ENCODE measurements around the gene LHPP. TPM values are rescaled to one million over a fixed set of nuclear protein-coding genes. Genes with fewer than 3 reads are reported as not detected.
"Not testable (repeated sequence)": the region's sequence is repeated elsewhere in the genome, so short reads cannot be mapped to it uniquely, and the experiment has no call there.

LHPP gene
- total and polyA plus RNA-seq, 4 donors, result 11.5 to 22.0 (median 18.6) TPM

DNA sequence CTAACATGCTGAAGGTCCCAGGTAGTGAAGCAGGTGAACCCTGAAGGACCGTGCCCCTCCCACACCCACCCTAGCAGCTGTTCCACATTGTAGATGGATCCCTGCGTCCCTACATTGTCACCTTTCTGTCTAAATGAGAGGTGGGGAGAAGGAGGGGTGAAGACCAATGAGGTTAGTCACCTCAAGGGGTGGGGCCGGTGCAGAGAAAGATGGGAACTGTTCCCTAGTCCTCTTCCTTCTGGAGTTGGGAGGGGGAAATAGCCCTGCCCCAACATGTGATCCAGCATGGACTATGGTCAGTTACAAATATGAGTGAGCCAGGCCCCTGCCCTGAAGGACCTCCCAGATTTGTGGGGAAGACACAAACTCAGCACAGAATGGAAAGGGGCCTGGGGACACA, 124.5 kb downstream of the LHPP start:
- no peaks in the 10 kb centered on the region for H3K4me1 ChIP-seq (ENCODE audit: control insufficient read depth in 1 of 2, insufficient read depth in 2 of 2, low read length in 2 of 2)
- no peaks in the 10 kb centered on the region for H3K9me3 ChIP-seq (ENCODE audit: control insufficient read depth, low read length)
- ATAC-seq (ENCODE audit: low FRiP score), result no peak
- intact Hi-C loops (cut with DNase I), result no loop called here
- no peak overlapping the region for H3K4me3 ChIP-seq (ENCODE audit: low read length in 2 of 2)
- 91 to 96% methylated on average over 3 of the region's 3 CpGs for WGBS, 2 donors
- H3K27ac ChIP-seq (ENCODE audit: low read depth in 1 of 2, low read length in 2 of 2), result no peak overlapping the region
- no peaks in the 10 kb centered on the region for H3K36me3 ChIP-seq (ENCODE audit: control insufficient read depth in 1 of 2, insufficient read depth in 2 of 2, low read length in 1 of 2)
- DNase-seq, result peak in 1 of 2 donors; percentile 39
- H3K27me3 ChIP-seq (ENCODE audit: control insufficient read depth in 1 of 2, insufficient read depth in 2 of 2, low read length in 1 of 2), result no peaks in the 10 kb centered on the region

DNA sequence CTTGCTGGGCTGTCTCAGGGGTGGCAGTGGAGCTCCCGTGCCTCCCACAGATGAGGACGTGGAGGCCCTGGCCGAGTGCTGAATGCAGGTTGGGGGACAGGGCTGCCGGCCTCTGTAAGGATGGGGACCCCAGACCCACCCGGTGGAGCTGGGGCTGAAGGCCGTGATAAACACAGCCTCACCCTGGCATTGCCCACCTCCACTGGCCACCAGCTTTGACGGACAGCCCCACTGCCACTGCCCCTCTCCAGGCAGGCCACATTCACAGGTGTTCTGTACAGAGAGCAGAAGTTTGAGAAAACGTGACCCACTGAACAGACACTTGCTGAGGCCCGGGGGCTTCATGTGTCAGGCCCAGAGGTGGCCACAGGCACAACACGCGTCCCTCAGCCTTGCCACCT, 126.2 kb downstream of the LHPP start:
- DNase-seq (peak in 1 of 2 donors; percentile 66), ATAC-seq (ENCODE audit: low FRiP score) (no peak)
- Histone ChIP-seq H3K27me3 (ENCODE audit: control insufficient read depth in 1 of 2, insufficient read depth in 2 of 2, low read length in 1 of 2) (no peaks in the 10 kb centered on the region), H3K27ac (ENCODE audit: low read depth in 1 of 2, low read length in 2 of 2) (no peak overlapping the region), H3K36me3 (ENCODE audit: control insufficient read depth in 1 of 2, insufficient read depth in 2 of 2, low read length in 1 of 2) (no peaks in the 10 kb centered on the region), H3K4me1 (ENCODE audit: control insufficient read depth in 1 of 2, insufficient read depth in 2 of 2, low read length in 2 of 2) (no peaks in the 10 kb centered on the region), H3K4me3 (ENCODE audit: low read length in 2 of 2) (no peak overlapping the region), H3K9me3 (ENCODE audit: control insufficient read depth, low read length) (no peaks in the 10 kb centered on the region)
- 68 to 81% methylated on average over 11 of the region's 11 CpGs for WGBS, 2 donors
- intact Hi-C loops (cut with DNase I), result no loop called here

DNA sequence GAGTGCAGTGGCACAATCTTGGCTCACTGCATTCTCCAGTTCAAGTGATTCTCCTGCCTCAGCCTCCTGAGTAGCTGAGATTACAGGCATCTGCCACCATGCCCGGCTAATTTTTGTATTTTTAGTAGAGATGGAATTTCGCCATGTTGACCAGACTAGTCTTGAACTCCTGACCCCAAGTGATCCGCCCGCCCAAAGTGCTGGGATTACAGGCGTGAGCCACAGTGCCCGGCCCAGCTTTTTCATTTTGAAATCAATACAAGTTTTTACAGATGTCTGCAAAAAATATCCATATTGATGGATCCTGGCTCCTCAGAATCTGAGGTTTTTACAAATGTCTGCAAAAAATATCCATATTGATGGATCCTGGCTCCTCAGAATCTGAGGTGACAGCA, 126.7 kb downstream of the LHPP start:
- H3K4me1 ChIP-seq (ENCODE audit: control insufficient read depth in 1 of 2, insufficient read depth in 2 of 2, low read length in 2 of 2); H3K27ac ChIP-seq (ENCODE audit: low read depth in 1 of 2, low read length in 2 of 2); H3K9me3 ChIP-seq (ENCODE audit: control insufficient read depth, low read length); H3K27me3 ChIP-seq (ENCODE audit: control insufficient read depth in 1 of 2, insufficient read depth in 2 of 2, low read length in 1 of 2); ATAC-seq (ENCODE audit: low FRiP score); intact Hi-C loops (cut with DNase I); H3K36me3 ChIP-seq (ENCODE audit: control insufficient read depth in 1 of 2, insufficient read depth in 2 of 2, low read length in 1 of 2); H3K4me3 ChIP-seq (ENCODE audit: low read length in 2 of 2): not testable (repeated sequence)
- peak in 1 of 2 donors; percentile 23 for DNase-seq
- 56 to 73% methylated on average over 6 of the region's 6 CpGs for WGBS, 2 donors

DNA sequence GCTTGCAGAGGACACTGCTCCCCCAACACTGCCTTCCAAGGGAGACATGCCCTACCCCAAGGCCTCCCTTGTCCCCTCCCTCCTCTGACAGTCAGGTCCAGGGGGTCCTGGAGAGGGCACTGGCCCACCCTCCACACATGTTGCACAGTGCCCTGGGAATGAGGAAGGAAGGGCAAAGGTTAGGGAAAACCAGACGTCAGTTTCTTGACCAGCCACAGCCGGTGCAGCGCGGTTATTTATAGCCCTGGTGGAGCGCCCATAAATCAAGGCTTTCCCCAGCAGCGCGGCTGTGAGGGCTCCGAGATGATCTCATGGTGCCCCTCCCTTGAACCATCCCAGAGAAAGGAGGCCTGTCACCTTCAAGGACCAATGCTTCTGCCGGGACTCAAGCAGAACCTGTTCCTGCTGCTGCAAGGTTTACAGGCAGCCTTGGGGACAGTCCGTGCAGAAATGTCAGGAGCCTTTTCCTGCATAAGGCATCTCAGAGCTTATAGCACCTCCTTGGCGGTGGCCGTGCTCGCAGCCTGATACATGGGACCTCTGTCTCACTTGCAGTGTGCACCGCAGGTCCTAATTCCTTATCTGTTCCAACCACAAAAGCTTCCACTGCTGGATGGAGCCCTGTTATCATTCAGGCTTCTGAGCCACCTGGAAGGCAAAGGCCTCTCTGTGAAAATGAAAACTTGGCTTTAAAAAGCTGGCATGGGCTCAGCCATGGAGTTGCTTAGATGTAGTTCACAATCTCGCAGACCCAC, 127.3 kb downstream of the LHPP start:
- no peaks in the 10 kb centered on the region for H3K4me1 ChIP-seq (ENCODE audit: control insufficient read depth in 1 of 2, insufficient read depth in 2 of 2, low read length in 2 of 2)
- H3K4me3 ChIP-seq (ENCODE audit: low read length in 2 of 2), result no peak overlapping the region
- no peak overlapping the region for H3K27ac ChIP-seq (ENCODE audit: low read depth in 1 of 2, low read length in 2 of 2)
- peak; percentile 70 to 83 for DNase-seq
- WGBS, 2 donors, result 2 to 4% methylated on average over 15 of the region's 15 CpGs
- H3K36me3 ChIP-seq (ENCODE audit: control insufficient read depth in 1 of 2, insufficient read depth in 2 of 2, low read length in 1 of 2), result no peaks in the 10 kb centered on the region
- intact Hi-C loops (cut with DNase I), result no loop called here
- H3K27me3 ChIP-seq (ENCODE audit: control insufficient read depth in 1 of 2, insufficient read depth in 2 of 2, low read length in 1 of 2), result no peaks in the 10 kb centered on the region
- ATAC-seq (ENCODE audit: low FRiP score), result peak; percentile 69
- H3K9me3 ChIP-seq (ENCODE audit: control insufficient read depth, low read length), result no peaks in the 10 kb centered on the region

DNA sequence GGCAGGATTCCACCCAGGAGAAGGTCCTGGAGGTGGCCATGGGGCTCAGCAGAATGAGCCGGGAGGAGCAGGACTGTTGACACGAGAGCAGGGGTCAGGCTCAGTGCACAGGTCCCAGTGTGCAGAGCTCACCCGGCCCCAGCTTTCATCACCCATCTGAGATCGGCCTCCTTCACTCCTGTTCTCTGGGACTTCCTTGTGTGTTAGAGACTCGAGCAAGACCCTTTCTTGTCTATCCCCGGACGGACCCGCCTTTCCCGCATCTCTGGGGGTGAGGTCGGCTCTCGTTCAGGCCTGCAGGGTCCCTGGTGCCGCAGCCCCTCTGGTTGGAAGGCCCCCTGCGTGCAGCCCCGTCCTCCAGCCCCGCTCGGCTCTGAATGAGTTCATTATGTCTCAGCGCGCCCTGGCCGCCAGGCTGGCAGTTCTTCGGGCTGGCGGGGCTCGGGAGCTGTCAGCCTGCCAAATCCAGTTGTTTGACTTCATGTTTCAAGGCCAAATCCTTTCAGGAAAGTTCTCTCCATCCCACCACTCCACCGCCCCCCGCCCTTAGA, 127.9 kb downstream of the LHPP start:
- intact Hi-C loops (cut with DNase I), result no loop called here
- Histone ChIP-seq H3K4me1 (ENCODE audit: control insufficient read depth in 1 of 2, insufficient read depth in 2 of 2, low read length in 2 of 2) (no peaks in the 10 kb centered on the region), H3K27ac (ENCODE audit: low read depth in 1 of 2, low read length in 2 of 2) (no peak overlapping the region), H3K36me3 (ENCODE audit: control insufficient read depth in 1 of 2, insufficient read depth in 2 of 2, low read length in 1 of 2) (no peaks in the 10 kb centered on the region), H3K9me3 (ENCODE audit: control insufficient read depth, low read length) (no peaks in the 10 kb centered on the region), H3K4me3 (ENCODE audit: low read length in 2 of 2) (no peak overlapping the region), H3K27me3 (ENCODE audit: control insufficient read depth in 1 of 2, insufficient read depth in 2 of 2, low read length in 1 of 2) (no peaks in the 10 kb centered on the region)
- DNase-seq (peak; percentile 60 to 85), ATAC-seq (ENCODE audit: low FRiP score) (peak; percentile 64)
- WGBS, 2 donors, result 7 to 9% methylated on average over 24 of the region's 24 CpGs

DNA sequence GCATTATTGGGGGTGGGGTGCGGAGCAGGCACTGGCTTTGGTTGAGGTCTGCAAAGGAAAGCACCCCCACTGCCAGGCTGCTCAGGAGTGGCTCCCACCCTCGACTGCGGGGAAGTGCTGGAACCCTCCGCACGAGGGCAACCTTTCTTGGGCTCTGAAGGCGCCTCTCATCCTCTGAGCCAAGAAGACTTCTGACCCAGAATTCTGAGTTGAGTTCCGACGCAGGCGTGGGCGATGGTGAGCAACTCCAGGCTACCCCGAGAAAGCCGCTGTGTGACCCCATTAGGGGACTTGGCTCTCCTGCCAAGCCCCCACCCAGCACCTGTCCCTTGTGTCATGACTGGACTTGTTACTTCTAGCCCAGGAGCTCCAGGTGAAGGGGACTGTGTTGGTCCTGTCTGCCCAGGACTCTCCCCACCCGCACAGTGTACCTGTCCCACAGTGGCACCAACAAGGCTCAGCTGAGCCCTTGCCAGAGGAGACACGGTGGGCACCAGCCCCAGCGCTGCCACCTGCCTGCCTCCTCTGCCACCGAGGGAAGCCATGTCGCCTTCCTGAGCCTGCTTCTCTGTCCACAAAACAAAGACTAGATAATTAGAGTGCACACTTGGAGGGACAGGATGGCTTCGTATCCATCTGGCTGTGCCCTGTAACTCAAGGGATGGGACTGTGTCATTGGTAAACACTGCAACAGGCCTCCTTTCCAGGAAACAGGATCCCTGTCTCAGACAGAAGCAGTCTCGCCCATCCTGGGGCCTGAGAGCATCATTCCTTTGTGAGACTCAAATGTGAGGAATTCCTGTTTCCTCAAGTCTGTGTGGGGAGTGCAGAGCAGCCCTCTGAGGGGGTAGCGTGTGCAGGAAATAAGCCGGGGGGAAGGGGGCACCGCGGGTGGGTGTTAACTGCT, 128.8 kb downstream of the LHPP start:
- intact Hi-C loops (cut with DNase I), result no loop called here
- DNase-seq, result peak; percentile 24 to 59
- H3K27ac ChIP-seq (ENCODE audit: low read depth in 1 of 2, low read length in 2 of 2), result no peak overlapping the region
- no peak for ATAC-seq (ENCODE audit: low FRiP score)
- H3K9me3 ChIP-seq (ENCODE audit: control insufficient read depth, low read length), result no peaks in the 10 kb centered on the region
- no peaks in the 10 kb centered on the region for H3K4me1 ChIP-seq (ENCODE audit: control insufficient read depth in 1 of 2, insufficient read depth in 2 of 2, low read length in 2 of 2)
- no peaks in the 10 kb centered on the region for H3K27me3 ChIP-seq (ENCODE audit: control insufficient read depth in 1 of 2, insufficient read depth in 2 of 2, low read length in 1 of 2)
- H3K36me3 ChIP-seq (ENCODE audit: control insufficient read depth in 1 of 2, insufficient read depth in 2 of 2, low read length in 1 of 2), result no peaks in the 10 kb centered on the region
- H3K4me3 ChIP-seq (ENCODE audit: low read length in 2 of 2), result no peak overlapping the region
- WGBS, 2 donors, result 71 to 84% methylated on average over 23 of the region's 23 CpGs

DNA sequence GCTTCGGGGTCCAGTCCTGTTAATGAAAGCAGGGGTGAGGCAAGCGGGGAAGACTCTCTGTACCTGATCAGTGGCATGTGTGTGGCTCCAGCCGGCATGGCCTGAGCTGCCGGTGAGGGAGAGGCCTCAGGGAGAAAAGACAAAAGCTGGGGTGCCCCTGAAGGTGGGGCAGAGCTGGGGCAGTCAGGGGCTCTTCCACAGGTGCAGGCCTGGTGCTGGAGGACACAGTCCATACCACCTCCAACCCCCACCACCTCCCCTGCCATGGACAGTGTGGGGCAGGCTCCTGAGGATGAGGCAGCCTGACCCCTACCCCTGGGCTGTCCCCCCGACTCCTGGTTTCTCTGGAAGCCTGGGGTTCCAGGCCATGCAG, 129.5 kb downstream of the LHPP start:
- intact Hi-C loops (cut with DNase I), result no loop called here
- Histone ChIP-seq H3K4me3 (ENCODE audit: low read length in 2 of 2) (no peak overlapping the region), H3K36me3 (ENCODE audit: control insufficient read depth in 1 of 2, insufficient read depth in 2 of 2, low read length in 1 of 2) (no peaks in the 10 kb centered on the region), H3K27ac (ENCODE audit: low read depth in 1 of 2, low read length in 2 of 2) (no peak overlapping the region), H3K9me3 (ENCODE audit: control insufficient read depth, low read length) (no peaks in the 10 kb centered on the region), H3K27me3 (ENCODE audit: control insufficient read depth in 1 of 2, insufficient read depth in 2 of 2, low read length in 1 of 2) (no peaks in the 10 kb centered on the region), H3K4me1 (ENCODE audit: control insufficient read depth in 1 of 2, insufficient read depth in 2 of 2, low read length in 2 of 2) (no peaks in the 10 kb centered on the region)
- WGBS, 2 donors, result 95 to 98% methylated on average over 4 to 5 of the region's 5 CpGs
- ATAC-seq (ENCODE audit: low FRiP score), result no peak
- DNase-seq, result peak; percentile 27 to 65

DNA sequence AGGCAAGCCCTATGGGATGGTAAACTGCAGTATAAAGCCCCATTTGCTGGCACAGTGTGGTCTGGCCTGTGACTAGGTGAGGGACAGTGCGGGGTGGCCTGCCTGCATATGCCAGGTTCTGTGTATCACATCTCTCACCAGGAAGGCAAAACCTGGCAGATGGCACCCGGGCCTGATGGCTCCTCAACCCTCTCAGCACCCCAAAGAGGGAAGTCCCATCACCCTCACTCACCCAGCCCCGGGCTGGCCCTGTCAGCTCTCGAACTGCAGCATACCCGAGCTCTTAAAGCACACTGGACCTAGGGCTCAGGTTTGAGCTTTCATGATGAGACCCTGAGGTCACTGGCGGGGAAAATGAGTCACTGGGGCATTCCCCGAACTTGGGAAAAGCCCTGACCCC, 130.5 kb downstream of the LHPP start:
- no peaks in the 10 kb centered on the region for H3K4me1 ChIP-seq (ENCODE audit: control insufficient read depth in 1 of 2, insufficient read depth in 2 of 2, low read length in 2 of 2)
- H3K27ac ChIP-seq (ENCODE audit: low read depth in 1 of 2, low read length in 2 of 2), result no peak overlapping the region
- 93 to 95% methylated on average over 7 of the region's 7 CpGs for WGBS, 2 donors
- H3K36me3 ChIP-seq (ENCODE audit: control insufficient read depth in 1 of 2, insufficient read depth in 2 of 2, low read length in 1 of 2), result no peaks in the 10 kb centered on the region
- ATAC-seq (ENCODE audit: low FRiP score), result no peak
- DNase-seq, result peak; percentile 26 to 49
- no peaks in the 10 kb centered on the region for H3K27me3 ChIP-seq (ENCODE audit: control insufficient read depth in 1 of 2, insufficient read depth in 2 of 2, low read length in 1 of 2)
- intact Hi-C loops (cut with DNase I), result no loop called here
- no peaks in the 10 kb centered on the region for H3K9me3 ChIP-seq (ENCODE audit: control insufficient read depth, low read length)
- H3K4me3 ChIP-seq (ENCODE audit: low read length in 2 of 2), result no peak overlapping the region

Data from aorta (tissue), 5 donors.